ENCODE results near the gene COL6A5. TPM values are rescaled to one million over a fixed set of nuclear protein-coding genes. Genes with fewer than 3 reads are reported as not detected.

The COL6A5 gene
- total and polyA plus RNA-seq, 9 of the 15 experiments (the other 6 are each of a cell fraction or from before 2014, with no cell fraction given), result 1.5 to 9.7 (median 5.6) TPM

DNA sequence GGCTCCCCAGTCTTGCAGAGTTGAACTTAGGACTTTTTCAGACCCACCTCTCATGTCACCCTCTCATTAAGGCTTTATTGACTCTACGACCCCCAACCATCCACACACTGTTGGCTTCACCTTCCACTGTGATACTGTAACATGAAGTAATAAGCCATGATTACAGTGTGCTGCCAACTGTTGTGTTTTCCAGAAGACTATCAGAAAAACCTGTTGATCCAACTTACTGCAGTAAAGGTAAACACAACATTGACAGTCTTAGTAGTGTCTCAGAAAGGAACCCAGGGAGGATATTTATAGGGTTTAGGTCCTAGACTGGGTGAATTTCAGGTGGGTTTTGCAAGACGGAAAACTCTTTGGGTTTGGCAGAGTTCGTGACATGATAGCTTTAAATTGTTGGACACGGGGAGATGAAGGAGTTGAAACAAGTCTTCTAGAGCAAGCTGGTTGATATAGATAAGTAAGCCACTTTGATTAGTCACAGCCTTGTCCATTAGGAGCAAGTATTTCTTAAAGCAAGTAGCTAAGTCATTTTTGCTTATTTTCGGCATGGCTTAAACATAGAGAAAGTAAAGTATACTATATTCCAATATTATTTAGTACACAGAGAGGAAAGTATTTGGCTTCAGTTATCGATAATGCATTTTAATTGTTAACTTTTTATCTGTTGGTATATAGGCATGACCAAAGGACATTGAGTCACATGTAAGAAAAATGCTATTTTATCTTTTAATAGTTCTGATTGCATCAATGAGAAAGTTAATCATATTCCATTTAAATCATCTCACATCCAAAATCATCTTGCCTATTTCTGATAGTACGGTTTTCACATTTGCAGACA lies 2.4 kb upstream of the COL6A5 start (continued):
- TF ChIP-seq ZNF592 (IDR thresholded peaks at IDR 0.05) (peak; percentile 54), ZNF140 (CRISPR knock-in tag; IDR thresholded peaks at IDR 0.05) (no peak), NRF1 (conservative IDR thresholded peaks at IDR 0.05 in 1 of 2, IDR thresholded peaks at IDR 0.05 in 1 of 2) (no peak), TAF7 (tag; IDR thresholded peaks at IDR 0.05) (no peak), KDM2B (CRISPR knock-in tag; IDR thresholded peaks at IDR 0.05) (no peak), SRSF7 (optimal IDR thresholded peaks at IDR 0.05; ENCODE audit: low read depth, low read length) (no peak), NCOA6 (IDR thresholded peaks at IDR 0.05) (peak; percentile 21; the same call in 1 of the 2 replicates), FOXA3 (CRISPR knock-in tag; conservative IDR thresholded peaks at IDR 0.05 in 1 of 2, IDR thresholded peaks at IDR 0.05 in 1 of 2) (no peak), NR1H2 (CRISPR knock-in tag; IDR thresholded peaks at IDR 0.05) (no peak), CSDE1 (IDR thresholded peaks at IDR 0.05) (no peak), SUPT5H (IDR thresholded peaks at IDR 0.05) (no peak), ZBED1 (IDR thresholded peaks at IDR 0.05) (no peak), ZNF24 (IDR thresholded peaks at IDR 0.05) (peak; percentile 67), ZBTB26 (CRISPR knock-in tag; IDR thresholded peaks at IDR 0.05) (no peak), CREBBP (IDR thresholded peaks at IDR 0.05; ENCODE audit: low read depth, low read length) (no peak), MEIS2 (IDR thresholded peaks at IDR 0.05; ENCODE audit: partially characterized antibody) (peak; percentile 63), ZNF830 (CRISPR knock-in tag; IDR thresholded peaks at IDR 0.05) (no peak), JUND (IDR thresholded peaks at IDR 0.05; ENCODE audit: borderline replicate concordance, low read depth, low read length) (peak; percentile 87; the same call in 1 of the 2 replicates), JUND (tag; IDR thresholded peaks at IDR 0.05; ENCODE audit: borderline replicate concordance, low read depth, low read length) (peak; percentile 58; the same call in 2 of the 3 replicates)
- TF ChIP-seq, protein P1, sequence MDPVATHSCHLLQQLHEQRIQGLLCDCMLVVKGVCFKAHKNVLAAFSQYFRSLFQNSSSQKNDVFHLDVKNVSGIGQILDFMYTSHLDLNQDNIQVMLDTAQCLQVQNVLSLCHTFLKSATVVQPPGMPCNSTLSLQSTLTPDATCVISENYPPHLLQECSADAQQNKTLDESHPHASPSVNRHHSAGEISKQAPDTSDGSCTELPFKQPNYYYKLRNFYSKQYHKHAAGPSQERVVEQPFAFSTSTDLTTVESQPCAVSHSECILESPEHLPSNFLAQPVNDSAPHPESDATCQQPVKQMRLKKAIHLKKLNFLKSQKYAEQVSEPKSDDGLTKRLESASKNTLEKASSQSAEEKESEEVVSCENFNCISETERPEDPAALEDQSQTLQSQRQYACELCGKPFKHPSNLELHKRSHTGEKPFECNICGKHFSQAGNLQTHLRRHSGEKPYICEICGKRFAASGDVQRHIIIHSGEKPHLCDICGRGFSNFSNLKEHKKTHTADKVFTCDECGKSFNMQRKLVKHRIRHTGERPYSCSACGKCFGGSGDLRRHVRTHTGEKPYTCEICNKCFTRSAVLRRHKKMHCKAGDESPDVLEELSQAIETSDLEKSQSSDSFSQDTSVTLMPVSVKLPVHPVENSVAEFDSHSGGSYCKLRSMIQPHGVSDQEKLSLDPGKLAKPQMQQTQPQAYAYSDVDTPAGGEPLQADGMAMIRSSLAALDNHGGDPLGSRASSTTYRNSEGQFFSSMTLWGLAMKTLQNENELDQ (CRISPR knock-in tag; IDR thresholded peaks at IDR 0.05; ENCODE audit: borderline replicate concordance), result no peak

Measured in K562 (cell line).